Colonic mucosa (tissue), 4 donors: ENCODE data around the gene TET3. TPM values are rescaled to one million over a fixed set of nuclear protein-coding genes. Genes with fewer than 3 reads are reported as not detected.

Source experiments
- DNase-seq: peaks from one replicate; pipeline ENCODE4 v3.0.0-alpha.2; 2020
- H3K27ac ChIP-seq: fragments of 200-600 bp; one replicate; pipeline ENCODE4 v1.8.0; 2021
- H3K27me3 ChIP-seq: fragments of 200-600 bp; one replicate; pipeline ENCODE4 v1.8.0; 2021
- H3K36me3 ChIP-seq: fragments of 200-600 bp; one replicate; pipeline ENCODE4 v1.8.0; 2021
- H3K4me1 ChIP-seq: fragments of 200-600 bp; one replicate; pipeline ENCODE4 v1.8.0; 2021; ENCODE audit warnings: mild to moderate bottlenecking
- H3K4me3 ChIP-seq: fragments of 200-600 bp; one replicate; pipeline ENCODE4 v1.8.0; 2021
- H3K9ac ChIP-seq, 2 donors: one replicate each; pipeline ENCODE4 v1.7.0; 2013; ENCODE audit warnings: control low read depth in 2 of 2, low read depth in 2 of 2, low read length in 2 of 2
- H3K9me3 ChIP-seq: fragments of 200-600 bp; one replicate; pipeline ENCODE4 v1.8.0; 2021
- intact Hi-C: fragments of 100-400 bp; cut with DNase I; formaldehyde crosslinking; loops from one replicate; pipeline ENCODE4 v1.14.1; 2022
- total RNA-seq, 2 donors: library from RNA; stranded (reverse); fragmentation: NEBNext Ultra II Directional in 1 of 2; extraction: Animal tissue kit (Norgen Biotek cat#: 25700) in 1 of 2; gene quantifications; one replicate each; pipeline ENCODE4 v1.2.1, GENCODE V29; 2021
- TF ChIP-seq, protein P1 (sequence below): fragments of 200-600 bp; IDR thresholded peaks from one replicate; pipeline ENCODE4 v1.8.0; 2022; ENCODE audit warnings: antibody characterized with exemption, mild to moderate bottlenecking
- donor health status: healthy.
- donor health status: DM: no; HTN: no; CAD: no.
- donor health status: DM: no; HTN: no; CAD: no.

Gene TET3
- total RNA-seq, 2 donors from 2014 or later: 17.8 to 22.9 TPM

GRCh38 chr2:74002505-74003421 lies 18.1 kb downstream of the TET3 start:
- H3K36me3 ChIP-seq: no peaks in the 10 kb centered on the region
- TF ChIP-seq, protein P1, sequence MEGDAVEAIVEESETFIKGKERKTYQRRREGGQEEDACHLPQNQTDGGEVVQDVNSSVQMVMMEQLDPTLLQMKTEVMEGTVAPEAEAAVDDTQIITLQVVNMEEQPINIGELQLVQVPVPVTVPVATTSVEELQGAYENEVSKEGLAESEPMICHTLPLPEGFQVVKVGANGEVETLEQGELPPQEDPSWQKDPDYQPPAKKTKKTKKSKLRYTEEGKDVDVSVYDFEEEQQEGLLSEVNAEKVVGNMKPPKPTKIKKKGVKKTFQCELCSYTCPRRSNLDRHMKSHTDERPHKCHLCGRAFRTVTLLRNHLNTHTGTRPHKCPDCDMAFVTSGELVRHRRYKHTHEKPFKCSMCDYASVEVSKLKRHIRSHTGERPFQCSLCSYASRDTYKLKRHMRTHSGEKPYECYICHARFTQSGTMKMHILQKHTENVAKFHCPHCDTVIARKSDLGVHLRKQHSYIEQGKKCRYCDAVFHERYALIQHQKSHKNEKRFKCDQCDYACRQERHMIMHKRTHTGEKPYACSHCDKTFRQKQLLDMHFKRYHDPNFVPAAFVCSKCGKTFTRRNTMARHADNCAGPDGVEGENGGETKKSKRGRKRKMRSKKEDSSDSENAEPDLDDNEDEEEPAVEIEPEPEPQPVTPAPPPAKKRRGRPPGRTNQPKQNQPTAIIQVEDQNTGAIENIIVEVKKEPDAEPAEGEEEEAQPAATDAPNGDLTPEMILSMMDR: no peak
- H3K9ac ChIP-seq: peak overlapping the region in 1 of 2 donors; percentile 69
- intact Hi-C loops: no loop called here
- H3K4me1 ChIP-seq: peaks cover 10% of the 10 kb centered on the region
- H3K9me3 ChIP-seq: no peaks in the 10 kb centered on the region
- H3K27ac ChIP-seq: no peak overlapping the region
- DNase-seq: peak; percentile 79
- H3K27me3 ChIP-seq: no peaks in the 10 kb centered on the region
- H3K4me3 ChIP-seq: peak overlapping the region; percentile 51

GRCh38 chr2:74003494-74004211 lies 18.9 kb downstream of the TET3 start:
- intact Hi-C loops: no loop called here
- Histone ChIP-seq H3K36me3 (no peaks in the 10 kb centered on the region), H3K27me3 (no peaks in the 10 kb centered on the region), H3K9ac (no peak overlapping the region), H3K9me3 (no peaks in the 10 kb centered on the region), H3K27ac (no peak overlapping the region), H3K4me1 (peaks cover 10% of the 10 kb centered on the region), H3K4me3 (no peak overlapping the region)
- TF ChIP-seq, protein P1: no peak
- DNase-seq: no peak

DNA sequence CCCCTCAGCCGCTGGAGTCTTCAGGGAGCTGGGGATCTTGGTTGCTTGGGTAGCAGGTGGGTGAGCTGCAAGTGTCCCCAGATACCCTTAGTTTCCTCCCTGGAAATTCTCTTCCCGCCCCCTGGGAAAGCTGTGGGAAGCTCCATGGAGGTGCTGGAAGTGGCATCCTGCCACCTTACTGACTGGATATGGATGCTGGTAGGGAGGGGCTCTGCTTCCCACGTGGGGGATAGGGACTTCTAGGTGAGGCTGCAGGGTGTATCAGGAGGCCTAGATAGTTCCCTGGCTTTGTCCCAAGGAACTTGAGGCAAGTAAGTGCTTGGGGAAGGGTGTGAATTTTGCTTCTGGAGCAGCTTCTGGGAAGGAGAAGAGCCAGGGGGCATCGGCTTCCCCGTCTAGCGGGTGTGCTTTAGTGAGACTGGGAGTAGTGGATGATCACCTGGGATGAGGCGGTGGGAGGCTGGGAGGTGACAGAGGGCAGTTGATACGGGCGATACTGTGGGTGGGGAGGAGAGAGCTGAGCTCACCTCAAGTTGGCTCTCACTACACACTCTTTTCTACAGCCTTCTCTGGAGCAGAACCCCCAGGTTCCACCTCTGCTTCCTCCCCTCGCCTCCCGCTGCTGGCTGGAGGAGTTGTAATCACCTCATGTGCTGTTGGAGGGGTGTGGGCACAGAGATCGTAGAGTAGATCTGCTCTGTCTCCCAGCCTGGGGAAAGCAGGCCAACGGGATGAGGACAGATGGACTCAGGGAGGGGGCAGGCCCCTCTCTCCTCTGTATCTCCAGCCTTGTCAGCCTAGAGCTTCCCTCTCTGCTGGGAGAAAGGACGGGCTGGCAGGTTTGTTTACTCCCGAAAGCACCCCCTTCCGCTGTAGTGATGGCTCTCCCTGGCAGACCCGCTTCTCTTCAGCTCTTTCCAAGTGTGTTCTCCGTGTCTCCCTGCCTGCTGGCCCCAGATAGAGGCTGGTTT lies 19.8 kb downstream of the TET3 start:
- TF ChIP-seq, protein P1: no peak
- no peak for DNase-seq
- Histone ChIP-seq H3K9ac (no peak overlapping the region), H3K4me3 (no peak overlapping the region), H3K9me3 (no peaks in the 10 kb centered on the region), H3K36me3 (no peaks in the 10 kb centered on the region), H3K27ac (no peak overlapping the region), H3K4me1 (peaks cover 10% of the 10 kb centered on the region), H3K27me3 (no peaks in the 10 kb centered on the region)
- intact Hi-C loops: no loop called here

DNA sequence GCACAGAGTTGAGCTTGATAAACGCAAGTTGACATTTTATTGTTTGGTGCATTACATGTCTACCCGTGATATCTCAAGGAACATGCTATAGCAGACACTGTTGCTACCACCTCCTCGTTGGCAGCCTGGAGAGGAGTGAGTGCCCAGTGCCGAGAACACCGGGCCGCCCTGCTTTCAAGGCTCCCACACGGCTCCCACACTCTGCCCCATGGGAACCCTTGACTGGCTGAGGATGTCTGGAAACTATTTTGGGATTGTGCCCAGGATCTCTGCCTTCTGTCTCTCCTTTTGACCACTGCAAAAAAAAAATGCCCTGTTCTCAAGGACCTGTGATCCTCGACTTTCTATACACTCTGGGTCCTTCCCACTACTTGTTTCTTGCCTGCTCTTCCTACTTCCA lies 21.1 kb downstream of the TET3 start:
- Histone ChIP-seq H3K4me1 (no peaks in the 10 kb centered on the region), H3K36me3 (no peaks in the 10 kb centered on the region), H3K9me3 (no peaks in the 10 kb centered on the region), H3K9ac (no peak overlapping the region), H3K4me3 (no peak overlapping the region), H3K27me3 (no peaks in the 10 kb centered on the region), H3K27ac (no peak overlapping the region)
- intact Hi-C loops: no loop called here
- TF ChIP-seq, protein P1: no peak
- DNase-seq: no peak

- no peaks in the 10 kb centered on the region for H3K4me1 ChIP-seq
- TF ChIP-seq, protein P1: no peak
- no peak overlapping the region for H3K9ac ChIP-seq
- no peak overlapping the region for H3K4me3 ChIP-seq
- intact Hi-C loops: no loop called here
- no peaks in the 10 kb centered on the region for H3K27me3 ChIP-seq
- DNase-seq: no peak
- H3K9me3 ChIP-seq: no peaks in the 10 kb centered on the region
- H3K36me3 ChIP-seq: no peaks in the 10 kb centered on the region
- H3K27ac ChIP-seq: no peak overlapping the region
Observed at GRCh38 chr2:74006459-74006858, 21.7 kb downstream of the TET3 start.
